ENCODE data around the gene TRIM33. TPM values are rescaled to one million over a fixed set of nuclear protein-coding genes. Genes with fewer than 3 reads are reported as not detected.
"Not testable (repeated sequence)": the region's sequence is repeated elsewhere in the genome, so short reads cannot be mapped to it uniquely, and the experiment has no call there.

Gene TRIM33
- total RNA-seq, 1 experiment from 2014 or later, result 53.8 TPM

- no peak overlapping the region for H3K14ac ChIP-seq (ENCODE audit: insufficient read depth, low read length)
- no peak overlapping the region for H2AK5ac ChIP-seq (ENCODE audit: insufficient read length, low read length)
- H3K4me1 Mint-ChIP-seq, result peaks cover 13 to 20% of the 10 kb centered on the region in 2 experiments
- H3K18ac ChIP-seq (ENCODE audit: insufficient read length, low read depth, low read length), result no peak overlapping the region
- H3K27me3 Mint-ChIP-seq (ENCODE audit: low read depth), result peaks cover 2% of the 10 kb centered on the region; the same call in 1 of the 2 replicates
- H3K79me1 ChIP-seq (ENCODE audit: insufficient read depth, low read depth, low read length, poor library complexity, severe bottlenecking), result no peaks in the 10 kb centered on the region
- no peak overlapping the region for H4K5ac ChIP-seq (ENCODE audit: insufficient read length, low read depth, low read length)
- H4K8ac ChIP-seq (replicated peaks; ENCODE audit: insufficient read length, low read depth, low read length), result no peak overlapping the region
- no peaks in the 10 kb centered on the region for H3K9me3 ChIP-seq (ENCODE audit: control insufficient read depth, low read depth, low read length)
- H3K9me3 Mint-ChIP-seq, result peaks cover 16 to 26% of the 10 kb centered on the region in 2 experiments
- no peak overlapping the region for H3K56ac ChIP-seq (ENCODE audit: insufficient read length, low read depth, low read length)
- H2BK12ac ChIP-seq (ENCODE audit: insufficient read length, low read depth, low read length), result no peak overlapping the region
- no peak for DNase-seq
- H3K27me3 ChIP-seq (ENCODE audit: insufficient read depth, low read length), result no peaks in the 10 kb centered on the region
- no peak overlapping the region for H2AFZ ChIP-seq (ENCODE audit: low read length)
- WGBS (ENCODE audit: extremely low coverage, insufficient read length, low lambda C conversion rate), result no CpG with 5 or more reads among the region's 2 CpGs
- no peak overlapping the region for H3K4me3 Mint-ChIP-seq
- H4K20me1 ChIP-seq (ENCODE audit: control insufficient read depth, insufficient read depth, insufficient read length), result no peaks in the 10 kb centered on the region
- no peak overlapping the region for H3K23ac ChIP-seq (ENCODE audit: insufficient read length, low read depth, low read length)
- H3K27ac Mint-ChIP-seq, result no peak overlapping the region
- no peak overlapping the region for H2BK20ac ChIP-seq (ENCODE audit: low read depth, low read length, poor library complexity, severe bottlenecking)
- no peak overlapping the region for H2BK5ac ChIP-seq (ENCODE audit: insufficient read length, low read length)
- TF ChIP-seq, protein P1, sequence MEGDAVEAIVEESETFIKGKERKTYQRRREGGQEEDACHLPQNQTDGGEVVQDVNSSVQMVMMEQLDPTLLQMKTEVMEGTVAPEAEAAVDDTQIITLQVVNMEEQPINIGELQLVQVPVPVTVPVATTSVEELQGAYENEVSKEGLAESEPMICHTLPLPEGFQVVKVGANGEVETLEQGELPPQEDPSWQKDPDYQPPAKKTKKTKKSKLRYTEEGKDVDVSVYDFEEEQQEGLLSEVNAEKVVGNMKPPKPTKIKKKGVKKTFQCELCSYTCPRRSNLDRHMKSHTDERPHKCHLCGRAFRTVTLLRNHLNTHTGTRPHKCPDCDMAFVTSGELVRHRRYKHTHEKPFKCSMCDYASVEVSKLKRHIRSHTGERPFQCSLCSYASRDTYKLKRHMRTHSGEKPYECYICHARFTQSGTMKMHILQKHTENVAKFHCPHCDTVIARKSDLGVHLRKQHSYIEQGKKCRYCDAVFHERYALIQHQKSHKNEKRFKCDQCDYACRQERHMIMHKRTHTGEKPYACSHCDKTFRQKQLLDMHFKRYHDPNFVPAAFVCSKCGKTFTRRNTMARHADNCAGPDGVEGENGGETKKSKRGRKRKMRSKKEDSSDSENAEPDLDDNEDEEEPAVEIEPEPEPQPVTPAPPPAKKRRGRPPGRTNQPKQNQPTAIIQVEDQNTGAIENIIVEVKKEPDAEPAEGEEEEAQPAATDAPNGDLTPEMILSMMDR (conservative IDR thresholded peaks at IDR 0.05), result no peak
- no peak overlapping the region for H2BK15ac ChIP-seq (ENCODE audit: low read depth, low read length)
- H3K9ac ChIP-seq (ENCODE audit: extremely low read depth, insufficient read length, low read length), result no peak overlapping the region
- no peak overlapping the region for H3K4me2 ChIP-seq (ENCODE audit: insufficient read depth, insufficient read length, low read length)
- no peak overlapping the region for H3K27ac ChIP-seq (ENCODE audit: insufficient read length, low read depth, low read length)
- no peak overlapping the region for H3K4ac ChIP-seq (ENCODE audit: low read depth, low read length)
- no peaks in the 10 kb centered on the region for H3K4me1 ChIP-seq (ENCODE audit: insufficient read depth, low read length)
- H4K91ac ChIP-seq (ENCODE audit: insufficient read length, low read depth, low read length), result no peak overlapping the region
- H2BK120ac ChIP-seq (ENCODE audit: low read depth, low read length, poor library complexity, severe bottlenecking), result no peak overlapping the region
- H3K36me3 Mint-ChIP-seq (ENCODE audit: insufficient read depth in 1 of 3, low read depth in 3 of 3), result peaks cover 6 to 21% (median 10%) of the 10 kb centered on the region in 3 experiments
- H3K79me2 ChIP-seq (ENCODE audit: insufficient read depth, low read length), result no peaks in the 10 kb centered on the region
- H3K23me2 ChIP-seq (ENCODE audit: insufficient read length, low read depth, low read length, poor library complexity, severe bottlenecking), result no peaks in the 10 kb centered on the region
- H3T11ph ChIP-seq (ENCODE audit: low read length), result no peak overlapping the region
Measured at GRCh38 chr1:114367810-114368209, 143.2 kb downstream of the TRIM33 start.

GRCh38 chr1:114363230-114363629, 147.8 kb downstream of the TRIM33 start:
- H3K79me1 ChIP-seq (ENCODE audit: insufficient read depth, low read depth, low read length, poor library complexity, severe bottlenecking); H3K4me1 Mint-ChIP-seq; H2AFZ ChIP-seq (ENCODE audit: low read length); H3K4me2 ChIP-seq (ENCODE audit: insufficient read depth, insufficient read length, low read length); H3K9ac ChIP-seq (ENCODE audit: extremely low read depth, insufficient read length, low read length); H3K9me3 ChIP-seq (ENCODE audit: control insufficient read depth, low read depth, low read length); H3K56ac ChIP-seq (ENCODE audit: insufficient read length, low read depth, low read length); H3K79me2 ChIP-seq (ENCODE audit: insufficient read depth, low read length); H2BK20ac ChIP-seq (ENCODE audit: low read depth, low read length, poor library complexity, severe bottlenecking); H3K18ac ChIP-seq (ENCODE audit: insufficient read length, low read depth, low read length); H3K23ac ChIP-seq (ENCODE audit: insufficient read length, low read depth, low read length); H2BK12ac ChIP-seq (ENCODE audit: insufficient read length, low read depth, low read length); H4K20me1 ChIP-seq (ENCODE audit: control insufficient read depth, insufficient read depth, insufficient read length); H2BK5ac ChIP-seq (ENCODE audit: insufficient read length, low read length); H3K14ac ChIP-seq (ENCODE audit: insufficient read depth, low read length); H3K4me3 Mint-ChIP-seq; DNase-seq; H4K5ac ChIP-seq (ENCODE audit: insufficient read length, low read depth, low read length); H4K91ac ChIP-seq (ENCODE audit: insufficient read length, low read depth, low read length); H3K23me2 ChIP-seq (ENCODE audit: insufficient read length, low read depth, low read length, poor library complexity, severe bottlenecking); H3K27ac Mint-ChIP-seq; H3K27me3 ChIP-seq (ENCODE audit: insufficient read depth, low read length); H2AK5ac ChIP-seq (ENCODE audit: insufficient read length, low read length); H3K4me1 ChIP-seq (ENCODE audit: insufficient read depth, low read length); H3T11ph ChIP-seq (ENCODE audit: low read length); H2BK120ac ChIP-seq (ENCODE audit: low read depth, low read length, poor library complexity, severe bottlenecking); H3K27me3 Mint-ChIP-seq (ENCODE audit: low read depth); H3K4ac ChIP-seq (ENCODE audit: low read depth, low read length); H2BK15ac ChIP-seq (ENCODE audit: low read depth, low read length); H3K27ac ChIP-seq (ENCODE audit: insufficient read length, low read depth, low read length); H4K8ac ChIP-seq (replicated peaks; ENCODE audit: insufficient read length, low read depth, low read length): not testable (repeated sequence)
- peaks cover 28 to 29% of the 10 kb centered on the region in 2 experiments for H3K9me3 Mint-ChIP-seq
- no CpG with 5 or more reads among the region's 2 CpGs for WGBS (ENCODE audit: extremely low coverage, insufficient read length, low lambda C conversion rate)
- H3K36me3 Mint-ChIP-seq (ENCODE audit: insufficient read depth in 1 of 3, low read depth in 3 of 3), result peaks cover 7 to 19% (median 11%) of the 10 kb centered on the region in 3 experiments

Data from H9 (cell line).